C4-2B (cell line): Measurements from ENCODE around the gene MICU1.

Experiments used
- ZFX ChIP-seq: fragments of 450-650 bp; IDR thresholded peaks from 2 replicates; pipeline ENCODE4 v1.6.1; 2017
- TF ChIP-seq, protein P1 (sequence below): fragments of 450-650 bp; conservative IDR thresholded peaks from 2 replicates; pipeline ENCODE4 v1.5.1; 2017; ENCODE audit warnings: mild to moderate bottlenecking

DNA sequence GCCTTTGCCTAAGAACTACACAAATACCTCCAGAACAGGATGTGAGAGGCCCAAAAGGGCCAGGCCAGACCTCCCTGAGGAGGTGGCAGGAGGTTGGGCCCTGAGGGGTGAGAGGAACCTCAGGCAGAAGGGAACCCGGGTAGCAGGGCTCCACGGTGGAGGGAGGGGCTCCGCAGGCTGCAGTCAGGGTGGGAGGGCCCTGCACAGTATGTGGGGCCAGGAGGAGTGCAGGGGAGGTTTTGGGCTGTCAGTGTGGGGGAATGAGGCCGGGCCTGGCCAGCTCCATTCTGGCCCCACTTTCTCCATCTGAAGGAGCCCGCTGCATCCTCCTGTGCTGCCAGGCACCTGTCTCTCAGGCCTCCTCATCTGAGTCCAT is 297.1 kb downstream of the MICU1 start:
- TF ChIP-seq, protein P1, sequence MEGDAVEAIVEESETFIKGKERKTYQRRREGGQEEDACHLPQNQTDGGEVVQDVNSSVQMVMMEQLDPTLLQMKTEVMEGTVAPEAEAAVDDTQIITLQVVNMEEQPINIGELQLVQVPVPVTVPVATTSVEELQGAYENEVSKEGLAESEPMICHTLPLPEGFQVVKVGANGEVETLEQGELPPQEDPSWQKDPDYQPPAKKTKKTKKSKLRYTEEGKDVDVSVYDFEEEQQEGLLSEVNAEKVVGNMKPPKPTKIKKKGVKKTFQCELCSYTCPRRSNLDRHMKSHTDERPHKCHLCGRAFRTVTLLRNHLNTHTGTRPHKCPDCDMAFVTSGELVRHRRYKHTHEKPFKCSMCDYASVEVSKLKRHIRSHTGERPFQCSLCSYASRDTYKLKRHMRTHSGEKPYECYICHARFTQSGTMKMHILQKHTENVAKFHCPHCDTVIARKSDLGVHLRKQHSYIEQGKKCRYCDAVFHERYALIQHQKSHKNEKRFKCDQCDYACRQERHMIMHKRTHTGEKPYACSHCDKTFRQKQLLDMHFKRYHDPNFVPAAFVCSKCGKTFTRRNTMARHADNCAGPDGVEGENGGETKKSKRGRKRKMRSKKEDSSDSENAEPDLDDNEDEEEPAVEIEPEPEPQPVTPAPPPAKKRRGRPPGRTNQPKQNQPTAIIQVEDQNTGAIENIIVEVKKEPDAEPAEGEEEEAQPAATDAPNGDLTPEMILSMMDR: no peak
- no peak for TF ChIP-seq ZFX
